NB4 (cell line): Measurements from ENCODE around the gene PRSS56.

ENCODE experiments used
- POLR2A ChIP-seq: IDR thresholded peaks from 2 replicates; pipeline ENCODE4 v1.6.1; 2011; ENCODE audit warnings: mild to moderate bottlenecking; ENCODE audit not compliant: insufficient read length; ENCODE audit errors: extremely low read depth
- TF ChIP-seq, protein P1 (sequence below): IDR thresholded peaks from one replicate; pipeline ENCODE4 v1.5.1; 2012; ENCODE audit warnings: low read depth, low read length

GRCh38 chr2:232485348-232485756 is 34.8 kb upstream of the PRSS56 start:
- TF ChIP-seq, protein P1, sequence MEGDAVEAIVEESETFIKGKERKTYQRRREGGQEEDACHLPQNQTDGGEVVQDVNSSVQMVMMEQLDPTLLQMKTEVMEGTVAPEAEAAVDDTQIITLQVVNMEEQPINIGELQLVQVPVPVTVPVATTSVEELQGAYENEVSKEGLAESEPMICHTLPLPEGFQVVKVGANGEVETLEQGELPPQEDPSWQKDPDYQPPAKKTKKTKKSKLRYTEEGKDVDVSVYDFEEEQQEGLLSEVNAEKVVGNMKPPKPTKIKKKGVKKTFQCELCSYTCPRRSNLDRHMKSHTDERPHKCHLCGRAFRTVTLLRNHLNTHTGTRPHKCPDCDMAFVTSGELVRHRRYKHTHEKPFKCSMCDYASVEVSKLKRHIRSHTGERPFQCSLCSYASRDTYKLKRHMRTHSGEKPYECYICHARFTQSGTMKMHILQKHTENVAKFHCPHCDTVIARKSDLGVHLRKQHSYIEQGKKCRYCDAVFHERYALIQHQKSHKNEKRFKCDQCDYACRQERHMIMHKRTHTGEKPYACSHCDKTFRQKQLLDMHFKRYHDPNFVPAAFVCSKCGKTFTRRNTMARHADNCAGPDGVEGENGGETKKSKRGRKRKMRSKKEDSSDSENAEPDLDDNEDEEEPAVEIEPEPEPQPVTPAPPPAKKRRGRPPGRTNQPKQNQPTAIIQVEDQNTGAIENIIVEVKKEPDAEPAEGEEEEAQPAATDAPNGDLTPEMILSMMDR, result no peak
- TF ChIP-seq POLR2A, result no peak
